GM23338 (cell line): ENCODE measurements around the gene KIAA0753. TPM values are rescaled to one million over a fixed set of nuclear protein-coding genes. Genes with fewer than 3 reads are reported as not detected.

Experiments used
- ATAC-seq: fragments of 200-7000 bp; cut with Tn5 transposase; 3 replicates; pipeline ENCODE4 v1.9.1; 2020
- DNase-seq: peaks from one replicate; pipeline ENCODE4 v3.0.0-alpha.2; 2015; ENCODE audit warnings: low spot score
- H2AFZ ChIP-seq: fragments of 200-600 bp; sonication (generic); 2 replicates; pipeline ENCODE4 v1.8.0; 2016; ENCODE audit warnings: antibody characterized with exemption, mild to moderate bottlenecking, moderate library complexity
- H3F3A ChIP-seq: fragments of 200-600 bp; sonication (generic); replicated peaks from 2 replicates; pipeline ENCODE4 v1.8.0; 2017; ENCODE audit warnings: antibody characterized with exemption, mixed run types, low read depth
- H3K27ac ChIP-seq: fragments of 200-600 bp; sonication (generic); 2 replicates; pipeline ENCODE4 v1.6.1; 2016; ENCODE audit warnings: low read depth
- H3K27me3 ChIP-seq: fragments of 200-600 bp; sonication (generic); 2 replicates; pipeline ENCODE4 v1.8.0; 2016; ENCODE audit warnings: mild to moderate bottlenecking, mixed run types, moderate library complexity; ENCODE audit not compliant: insufficient read depth
- H3K36me3 ChIP-seq: fragments of 200-600 bp; sonication (generic); 2 replicates; pipeline ENCODE4 v1.8.0; 2016; ENCODE audit warnings: mild to moderate bottlenecking; ENCODE audit not compliant: insufficient read depth
- H3K4me1 ChIP-seq: fragments of 200-600 bp; sonication (generic); 2 replicates; pipeline ENCODE4 v1.8.0; 2016; ENCODE audit warnings: mild to moderate bottlenecking, moderate library complexity; ENCODE audit not compliant: insufficient read depth
- H3K4me2 ChIP-seq: fragments of 200-600 bp; sonication (generic); 2 replicates; pipeline ENCODE4 v1.7.1; 2017; ENCODE audit warnings: mixed run types
- H3K4me3 ChIP-seq: fragments of 200-600 bp; sonication (generic); 2 replicates; pipeline ENCODE4 v1.6.1; 2016; ENCODE audit warnings: mixed run types
- H3K79me2 ChIP-seq: fragments of 200-600 bp; sonication (generic); replicated peaks from 2 replicates; pipeline ENCODE4 v1.8.0; 2017; ENCODE audit warnings: mild to moderate bottlenecking; ENCODE audit not compliant: insufficient read depth
- H3K9me2 ChIP-seq: fragments of 200-600 bp; sonication (generic); 2 replicates; pipeline ENCODE4 v1.8.0; 2017; ENCODE audit not compliant: insufficient read depth
- H4K20me1 ChIP-seq: fragments of 200-600 bp; sonication (generic); replicated peaks from 2 replicates; pipeline ENCODE4 v1.8.0; 2017; ENCODE audit warnings: mild to moderate bottlenecking; ENCODE audit not compliant: insufficient read depth
- H3K27ac Mint-ChIP-seq: 2 replicates; pipeline ENCODE4 v1.8.0; 2020; ENCODE audit warnings: inconsistent platforms, mild to moderate bottlenecking, moderate library complexity, mixed read lengths
- H3K27me3 Mint-ChIP-seq: 3 replicates; pipeline ENCODE4 v1.8.0; 2022; ENCODE audit warnings: low read depth, mild to moderate bottlenecking, moderate library complexity, mixed read lengths, inconsistent platforms; ENCODE audit not compliant: insufficient read depth, poor library complexity
- H3K36me3 Mint-ChIP-seq: 3 replicates; pipeline ENCODE4 v1.8.0; 2021; ENCODE audit warnings: low read depth, mild to moderate bottlenecking, inconsistent platforms, moderate library complexity, mixed read lengths
- H3K4me1 Mint-ChIP-seq: 3 replicates; pipeline ENCODE4 v1.8.0; 2020; ENCODE audit warnings: mild to moderate bottlenecking, inconsistent platforms, mixed read lengths
- H3K4me3 Mint-ChIP-seq: 3 replicates; pipeline ENCODE4 v1.8.0; 2021; ENCODE audit warnings: moderate library complexity, mild to moderate bottlenecking, inconsistent platforms, mixed read lengths
- H3K9me3 Mint-ChIP-seq: 3 replicates; pipeline ENCODE4 v1.8.0; 2020; ENCODE audit warnings: moderate library complexity, mild to moderate bottlenecking, inconsistent platforms, mixed read lengths
- CREB1 ChIP-seq: fragments of 250-450 bp; sonication (Bioruptor Pico); IDR thresholded peaks from 2 replicates; pipeline ENCODE4 v1.5.0; 2020; ENCODE audit warnings: low read depth, mild to moderate bottlenecking, moderate library complexity
- ETS1 ChIP-seq: IDR thresholded peaks from 2 replicates; pipeline ENCODE4 v1.6.1; 2016; ENCODE audit warnings: antibody characterized with exemption
- EZH2phosphoT487 ChIP-seq: fragments of 200-600 bp; sonication (generic); IDR thresholded peaks from one replicate; pipeline ENCODE4 v1.8.1; 2018; ENCODE audit warnings: antibody characterized with exemption; ENCODE audit not compliant: unreplicated experiment
- JUNB ChIP-seq: IDR thresholded peaks from one replicate; pipeline ENCODE4 v1.6.1; 2016; ENCODE audit warnings: antibody characterized with exemption; ENCODE audit not compliant: unreplicated experiment
- REST ChIP-seq: IDR thresholded peaks from one replicate; pipeline ENCODE4 v1.6.1; 2018; ENCODE audit warnings: antibody characterized with exemption; ENCODE audit not compliant: unreplicated experiment
- ZNF114 ChIP-seq: fragments of 250-450 bp; sonication (Bioruptor Pico); IDR thresholded peaks from 2 replicates; pipeline ENCODE4 v1.5.0; 2020; ENCODE audit warnings: mild to moderate bottlenecking, moderate library complexity
- ZNF331 ChIP-seq: fragments of 250-450 bp; sonication (Bioruptor Pico); IDR thresholded peaks from 2 replicates; pipeline ENCODE4 v1.5.0; 2020; ENCODE audit warnings: low read depth, mild to moderate bottlenecking, moderate library complexity
- polyA plus RNA-seq: library from polyadenylated mRNA; unstranded; fragments of >200 nt; fragmentation: Nextera tagmentation; extraction: Ambion mirVana; gene quantifications from 2 replicates; pipeline ENCODE4 v1.2.1, GENCODE V29; 2016
- total RNA-seq: library from RNA; depleted of rRNA; stranded (reverse); fragments of >200 nt; shearing (Covaris generic); gene quantifications from 2 replicates; pipeline ENCODE4 v1.2.3, GENCODE V29; 2014
- TF ChIP-seq, protein P1 (sequence below): fragments of 250-450 bp; sonication (Bioruptor Pico); IDR thresholded peaks from 2 replicates; pipeline ENCODE4 v1.5.0; 2020; ENCODE audit warnings: mild to moderate bottlenecking, moderate library complexity

KIAA0753 gene
- total and polyA plus RNA-seq, 2 experiments from 2014 or later = 6.0 to 27.8 TPM

GRCh38 chr17:6636616-6637457 lies 3.7 kb downstream of the KIAA0753 start:
- no peak overlapping the region for H3K27ac ChIP-seq
- peak; percentile 65 for TF ChIP-seq REST
- TF ChIP-seq EZH2phosphoT487 = no peak
- no peak for TF ChIP-seq ETS1
- no peak for TF ChIP-seq JUNB
- H3K79me2 ChIP-seq = peaks cover 15% of the 10 kb centered on the region
- H3K4me2 ChIP-seq = no peak overlapping the region
- H3K36me3 Mint-ChIP-seq = peaks cover 28% of the 10 kb centered on the region
- no peaks in the 10 kb centered on the region for H3F3A ChIP-seq
- H3K27me3 ChIP-seq = no peaks in the 10 kb centered on the region
- H3K4me3 Mint-ChIP-seq = no peak overlapping the region
- no peaks in the 10 kb centered on the region for H3K9me2 ChIP-seq
- peaks cover 19% of the 10 kb centered on the region for H3K27me3 Mint-ChIP-seq
- no peaks in the 10 kb centered on the region; the same call in 2 of the 3 replicates for H3K9me3 Mint-ChIP-seq
- peaks cover 12% of the 10 kb centered on the region for H3K4me1 Mint-ChIP-seq
- ATAC-seq (no peak), DNase-seq (peak; percentile 13)
- H3K36me3 ChIP-seq = peaks cover 21% of the 10 kb centered on the region
- H4K20me1 ChIP-seq = peaks cover 3% of the 10 kb centered on the region; the same call in 1 of the 2 replicates
- peaks cover 7% of the 10 kb centered on the region for H3K4me1 ChIP-seq
- peak overlapping the region; percentile 26; the same call in 1 of the 2 replicates for H3K27ac Mint-ChIP-seq
- no peak overlapping the region for H2AFZ ChIP-seq
- H3K4me3 ChIP-seq = no peak overlapping the region

DNA sequence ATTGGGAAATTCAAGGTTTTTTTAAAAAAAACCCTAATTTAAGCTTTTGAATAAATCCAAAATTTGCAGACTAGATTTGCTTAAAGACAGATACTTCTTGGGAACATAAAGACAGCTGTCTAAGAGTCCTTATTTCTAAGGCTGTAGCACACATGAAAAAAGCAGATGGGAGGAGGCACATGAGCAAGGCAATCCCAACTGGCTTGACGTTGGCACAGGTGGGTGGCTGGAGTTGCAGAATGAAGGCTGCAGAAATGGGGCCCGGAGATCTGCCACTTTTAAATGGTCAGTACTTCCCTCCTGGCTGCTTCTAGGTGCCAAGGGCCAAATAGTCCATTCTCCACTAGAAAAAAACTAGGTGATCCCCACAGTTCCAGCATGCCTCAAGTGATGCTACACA lies 4.4 kb downstream of the KIAA0753 start:
- Histone ChIP-seq H2AFZ (no peak overlapping the region), H3F3A (no peaks in the 10 kb centered on the region), H4K20me1 (peaks cover 6% of the 10 kb centered on the region; the same call in 1 of the 2 replicates), H3K4me2 (no peak overlapping the region), H3K9me2 (no peaks in the 10 kb centered on the region), H3K4me1 (peaks cover 6% of the 10 kb centered on the region; the same call in 1 of the 2 replicates), H3K27me3 (no peaks in the 10 kb centered on the region), H3K36me3 (peaks cover 21% of the 10 kb centered on the region), H3K4me3 (no peak overlapping the region), H3K79me2 (peaks cover 11% of the 10 kb centered on the region; the same call in 1 of the 2 replicates), H3K27ac (no peak overlapping the region)
- Mint-ChIP-seq H3K36me3 (peaks cover 32% of the 10 kb centered on the region), H3K27me3 (peaks cover 17% of the 10 kb centered on the region), H3K4me1 (peaks cover 12% of the 10 kb centered on the region), H3K9me3 (no peaks in the 10 kb centered on the region; the same call in 2 of the 3 replicates), H3K4me3 (no peak overlapping the region), H3K27ac (no peak overlapping the region)
- TF ChIP-seq, protein P1, sequence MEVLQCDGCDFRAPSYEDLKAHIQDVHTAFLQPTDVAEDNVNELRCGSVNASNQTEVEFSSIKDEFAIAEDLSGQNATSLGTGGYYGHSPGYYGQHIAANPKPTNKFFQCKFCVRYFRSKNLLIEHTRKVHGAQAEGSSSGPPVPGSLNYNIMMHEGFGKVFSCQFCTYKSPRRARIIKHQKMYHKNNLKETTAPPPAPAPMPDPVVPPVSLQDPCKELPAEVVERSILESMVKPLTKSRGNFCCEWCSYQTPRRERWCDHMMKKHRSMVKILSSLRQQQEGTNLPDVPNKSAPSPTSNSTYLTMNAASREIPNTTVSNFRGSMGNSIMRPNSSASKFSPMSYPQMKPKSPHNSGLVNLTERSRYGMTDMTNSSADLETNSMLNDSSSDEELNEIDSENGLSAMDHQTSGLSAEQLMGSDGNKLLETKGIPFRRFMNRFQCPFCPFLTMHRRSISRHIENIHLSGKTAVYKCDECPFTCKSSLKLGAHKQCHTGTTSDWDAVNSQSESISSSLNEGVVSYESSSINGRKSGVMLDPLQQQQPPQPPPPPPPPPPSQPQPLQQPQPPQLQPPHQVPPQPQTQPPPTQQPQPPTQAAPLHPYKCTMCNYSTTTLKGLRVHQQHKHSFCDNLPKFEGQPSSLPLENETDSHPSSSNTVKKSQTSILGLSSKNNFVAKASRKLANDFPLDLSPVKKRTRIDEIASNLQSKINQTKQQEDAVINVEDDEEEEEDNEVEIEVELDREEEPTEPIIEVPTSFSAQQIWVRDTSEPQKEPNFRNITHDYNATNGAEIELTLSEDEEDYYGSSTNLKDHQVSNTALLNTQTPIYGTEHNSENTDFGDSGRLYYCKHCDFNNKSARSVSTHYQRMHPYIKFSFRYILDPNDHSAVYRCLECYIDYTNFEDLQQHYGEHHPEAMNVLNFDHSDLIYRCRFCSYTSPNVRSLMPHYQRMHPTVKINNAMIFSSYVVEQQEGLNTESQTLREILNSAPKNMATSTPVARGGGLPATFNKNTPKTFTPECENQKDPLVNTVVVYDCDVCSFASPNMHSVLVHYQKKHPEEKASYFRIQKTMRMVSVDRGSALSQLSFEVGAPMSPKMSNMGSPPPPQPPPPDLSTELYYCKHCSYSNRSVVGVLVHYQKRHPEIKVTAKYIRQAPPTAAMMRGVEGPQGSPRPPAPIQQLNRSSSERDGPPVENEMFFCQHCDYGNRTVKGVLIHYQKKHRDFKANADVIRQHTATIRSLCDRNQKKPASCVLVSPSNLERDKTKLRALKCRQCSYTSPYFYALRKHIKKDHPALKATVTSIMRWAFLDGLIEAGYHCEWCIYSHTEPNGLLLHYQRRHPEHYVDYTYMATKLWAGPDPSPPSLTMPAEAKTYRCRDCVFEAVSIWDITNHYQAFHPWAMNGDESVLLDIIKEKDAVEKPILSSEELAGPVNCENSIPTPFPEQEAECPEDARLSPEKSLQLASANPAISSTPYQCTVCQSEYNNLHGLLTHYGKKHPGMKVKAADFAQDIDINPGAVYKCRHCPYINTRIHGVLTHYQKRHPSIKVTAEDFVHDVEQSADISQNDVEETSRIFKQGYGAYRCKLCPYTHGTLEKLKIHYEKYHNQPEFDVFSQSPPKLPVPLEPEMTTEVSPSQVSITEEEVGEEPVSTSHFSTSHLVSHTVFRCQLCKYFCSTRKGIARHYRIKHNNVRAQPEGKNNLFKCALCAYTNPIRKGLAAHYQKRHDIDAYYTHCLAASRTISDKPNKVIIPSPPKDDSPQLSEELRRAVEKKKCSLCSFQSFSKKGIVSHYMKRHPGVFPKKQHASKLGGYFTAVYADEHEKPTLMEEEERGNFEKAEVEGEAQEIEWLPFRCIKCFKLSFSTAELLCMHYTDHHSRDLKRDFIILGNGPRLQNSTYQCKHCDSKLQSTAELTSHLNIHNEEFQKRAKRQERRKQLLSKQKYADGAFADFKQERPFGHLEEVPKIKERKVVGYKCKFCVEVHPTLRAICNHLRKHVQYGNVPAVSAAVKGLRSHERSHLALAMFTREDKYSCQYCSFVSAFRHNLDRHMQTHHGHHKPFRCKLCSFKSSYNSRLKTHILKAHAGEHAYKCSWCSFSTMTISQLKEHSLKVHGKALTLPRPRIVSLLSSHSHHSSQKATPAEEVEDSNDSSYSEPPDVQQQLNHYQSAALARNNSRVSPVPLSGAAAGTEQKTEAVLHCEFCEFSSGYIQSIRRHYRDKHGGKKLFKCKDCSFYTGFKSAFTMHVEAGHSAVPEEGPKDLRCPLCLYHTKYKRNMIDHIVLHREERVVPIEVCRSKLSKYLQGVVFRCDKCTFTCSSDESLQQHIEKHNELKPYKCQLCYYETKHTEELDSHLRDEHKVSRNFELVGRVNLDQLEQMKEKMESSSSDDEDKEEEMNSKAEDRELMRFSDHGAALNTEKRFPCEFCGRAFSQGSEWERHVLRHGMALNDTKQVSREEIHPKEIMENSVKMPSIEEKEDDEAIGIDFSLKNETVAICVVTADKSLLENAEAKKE (CRISPR knock-in tag) = no peak
- TF ChIP-seq ZNF331 (no peak), ZNF114 (CRISPR knock-in tag) (no peak), CREB1 (CRISPR knock-in tag) (no peak)
- DNase-seq (no peak), ATAC-seq (no peak)
